H9 (cell line): ENCODE data around the gene KCNJ10. TPM values are rescaled to one million over a fixed set of nuclear protein-coding genes. Genes with fewer than 3 reads are reported as not detected.

ENCODE experiments used
- DNase-seq: peaks from one replicate; pipeline ENCODE4 v3.0.0-alpha.2; 2017
- H2AFZ ChIP-seq: one replicate; pipeline ENCODE4 v1.6.1; 2013; ENCODE audit warnings: mild to moderate bottlenecking, low read length, control low read depth, moderate library complexity
- H2AK5ac ChIP-seq: 2 replicates; pipeline ENCODE4 v1.6.1; 2013; ENCODE audit warnings: low read length, control low read depth, mixed read lengths; ENCODE audit not compliant: insufficient read length
- H2BK120ac ChIP-seq: one replicate; pipeline ENCODE4 v1.6.1; 2013; ENCODE audit warnings: low read depth, mild to moderate bottlenecking, low read length, control low read depth, inconsistent platforms; ENCODE audit not compliant: poor library complexity, severe bottlenecking
- H2BK12ac ChIP-seq: 2 replicates; pipeline ENCODE4 v1.6.1; 2013; ENCODE audit warnings: low read length, control low read depth, mixed read lengths, low read depth; ENCODE audit not compliant: insufficient read length
- H2BK15ac ChIP-seq: 2 replicates; pipeline ENCODE4 v1.6.1; 2013; ENCODE audit warnings: low read depth, low read length, control low read depth
- H2BK20ac ChIP-seq: one replicate; pipeline ENCODE4 v1.6.1; 2013; ENCODE audit warnings: low read depth, mild to moderate bottlenecking, low read length, control low read depth, inconsistent platforms; ENCODE audit not compliant: poor library complexity, severe bottlenecking
- H2BK5ac ChIP-seq: 2 replicates; pipeline ENCODE4 v1.6.1; 2013; ENCODE audit warnings: low read length, control low read depth, mixed read lengths; ENCODE audit not compliant: insufficient read length
- H3K14ac ChIP-seq: 2 replicates; pipeline ENCODE4 v1.6.1; 2013; ENCODE audit warnings: low read length, control low read depth; ENCODE audit not compliant: insufficient read depth
- H3K18ac ChIP-seq: 2 replicates; pipeline ENCODE4 v1.6.1; 2013; ENCODE audit warnings: low read depth, mild to moderate bottlenecking, mixed read lengths, low read length, control low read depth; ENCODE audit not compliant: insufficient read length
- H3K23ac ChIP-seq: 2 replicates; pipeline ENCODE4 v1.6.1; 2013; ENCODE audit warnings: low read length, control low read depth, mixed read lengths, low read depth; ENCODE audit not compliant: insufficient read length
- H3K23me2 ChIP-seq: 2 replicates; pipeline ENCODE4 v1.6.1; 2013; ENCODE audit warnings: low read depth, mild to moderate bottlenecking, mixed read lengths, low read length, control low read depth; ENCODE audit not compliant: insufficient read length, poor library complexity, severe bottlenecking
- H3K27ac ChIP-seq: 2 replicates; pipeline ENCODE4 v1.5.1; 2013; ENCODE audit warnings: low read length, control low read depth, mixed read lengths, low read depth; ENCODE audit not compliant: insufficient read length
- H3K27me3 ChIP-seq: 2 replicates; pipeline ENCODE4 v1.6.1; 2013; ENCODE audit warnings: low read length, control low read depth, inconsistent platforms; ENCODE audit not compliant: insufficient read depth
- H3K4ac ChIP-seq: 2 replicates; pipeline ENCODE4 v1.6.1; 2013; ENCODE audit warnings: low read depth, mild to moderate bottlenecking, control low read depth, inconsistent platforms, low read length, moderate library complexity
- H3K4me1 ChIP-seq: 2 replicates; pipeline ENCODE4 v1.6.1; 2013; ENCODE audit warnings: low read length, control low read depth, inconsistent platforms; ENCODE audit not compliant: insufficient read depth
- H3K4me2 ChIP-seq: 2 replicates; pipeline ENCODE4 v1.6.1; 2013; ENCODE audit warnings: low read length, control low read depth, mixed read lengths; ENCODE audit not compliant: insufficient read length, insufficient read depth
- H3K56ac ChIP-seq: 2 replicates; pipeline ENCODE4 v1.6.1; 2013; ENCODE audit warnings: low read depth, mild to moderate bottlenecking, mixed read lengths, low read length, control low read depth; ENCODE audit not compliant: insufficient read length
- H3K79me1 ChIP-seq: 2 replicates; pipeline ENCODE4 v1.6.1; 2013; ENCODE audit warnings: low read depth, mild to moderate bottlenecking, moderate library complexity, low read length, control low read depth, inconsistent platforms; ENCODE audit not compliant: insufficient read depth, poor library complexity, severe bottlenecking
- H3K79me2 ChIP-seq: 2 replicates; pipeline ENCODE4 v1.6.1; 2013; ENCODE audit warnings: low read length, control low read depth, inconsistent platforms; ENCODE audit not compliant: insufficient read depth
- H3K9ac ChIP-seq: 2 replicates; pipeline ENCODE4 v1.6.1; 2013; ENCODE audit warnings: low read length, control low read depth, mixed read lengths; ENCODE audit not compliant: insufficient read length; ENCODE audit errors: extremely low read depth
- H3K9me3 ChIP-seq: one replicate; pipeline ENCODE4 v1.6.1; 2013; ENCODE audit warnings: low read depth, low read length, inconsistent platforms; ENCODE audit not compliant: control insufficient read depth
- H3T11ph ChIP-seq: one replicate; pipeline ENCODE4 v1.6.1; 2013; ENCODE audit warnings: mild to moderate bottlenecking, low read length, control low read depth, inconsistent platforms
- H4K20me1 ChIP-seq: one replicate; pipeline ENCODE4 v1.6.1; 2013; ENCODE audit not compliant: control insufficient read depth, insufficient read length, insufficient read depth
- H4K5ac ChIP-seq: 2 replicates; pipeline ENCODE4 v1.6.1; 2013; ENCODE audit warnings: low read depth, mild to moderate bottlenecking, mixed read lengths, low read length, control low read depth; ENCODE audit not compliant: insufficient read length
- H4K8ac ChIP-seq: replicated peaks from 2 replicates; pipeline ENCODE4 v1.6.1; 2013; ENCODE audit warnings: low read length, control low read depth, mixed read lengths, low read depth; ENCODE audit not compliant: insufficient read length
- H4K91ac ChIP-seq: 2 replicates; pipeline ENCODE4 v1.6.1; 2013; ENCODE audit warnings: low read depth, mild to moderate bottlenecking, moderate library complexity, mixed read lengths, low read length, control low read depth; ENCODE audit not compliant: insufficient read length
- H3K27ac Mint-ChIP-seq, 3 experiments: 2 replicates in 2 of 3; 3 replicates in 1 of 3; pipeline ENCODE4 v1.8.0; 2020 to 2021; ENCODE audit warnings: mixed read lengths in 3 of 3, mild to moderate bottlenecking in 1 of 3, moderate library complexity in 1 of 3
- H3K27me3 Mint-ChIP-seq: 2 replicates; pipeline ENCODE4 v1.8.0; 2021; ENCODE audit warnings: low read depth, mild to moderate bottlenecking, moderate library complexity, mixed read lengths
- H3K36me3 Mint-ChIP-seq, 3 experiments: 2 replicates in 2 of 3; 3 replicates in 1 of 3; pipeline ENCODE4 v1.8.0; 2020 to 2021; ENCODE audit warnings: low read depth in 3 of 3, mixed read lengths in 3 of 3; ENCODE audit not compliant: insufficient read depth in 1 of 3
- H3K4me1 Mint-ChIP-seq, 2 experiments: 2 replicates each; pipeline ENCODE4 v1.8.0; 2020; ENCODE audit warnings: mixed read lengths in 2 of 2
- H3K4me3 Mint-ChIP-seq, 2 experiments: 2 replicates in 1 of 2; 3 replicates in 1 of 2; pipeline ENCODE4 v1.8.0; 2020 to 2021; ENCODE audit warnings: mild to moderate bottlenecking in 2 of 2, mixed read lengths in 2 of 2, moderate library complexity in 1 of 2
- H3K9me3 Mint-ChIP-seq, 2 experiments: 2 replicates in 1 of 2; 3 replicates in 1 of 2; pipeline ENCODE4 v1.8.0; 2020; ENCODE audit warnings: mild to moderate bottlenecking in 2 of 2, mixed read lengths in 2 of 2, moderate library complexity in 1 of 2
- WGBS: extraction: QIAGEN DNeasy Blood & Tissue Kit; methylation state at CpG from one replicate; pipeline ENCODE4 v1.1.7; 2013; ENCODE audit warnings: missing lambda C conversion rate, low lambda C conversion rate, mixed read lengths; ENCODE audit not compliant: insufficient read length; ENCODE audit errors: extremely low coverage; 5-methylcytosine and 5-hydroxymethylcytosine counted together
- total RNA-seq: library from RNA; stranded (reverse); gene quantifications from 2 replicates; pipeline ENCODE4 v1.2.1, GENCODE V29; 2021
- TF ChIP-seq, protein P1 (sequence below): fragments of 200-600 bp; sonication (generic); conservative IDR thresholded peaks from 3 replicates; pipeline ENCODE4 v1.8.0; 2021; ENCODE audit warnings: antibody characterized with exemption, mild to moderate bottlenecking

Gene KCNJ10
- total RNA-seq, 1 experiment from 2014 or later, result 0.44 TPM

DNA sequence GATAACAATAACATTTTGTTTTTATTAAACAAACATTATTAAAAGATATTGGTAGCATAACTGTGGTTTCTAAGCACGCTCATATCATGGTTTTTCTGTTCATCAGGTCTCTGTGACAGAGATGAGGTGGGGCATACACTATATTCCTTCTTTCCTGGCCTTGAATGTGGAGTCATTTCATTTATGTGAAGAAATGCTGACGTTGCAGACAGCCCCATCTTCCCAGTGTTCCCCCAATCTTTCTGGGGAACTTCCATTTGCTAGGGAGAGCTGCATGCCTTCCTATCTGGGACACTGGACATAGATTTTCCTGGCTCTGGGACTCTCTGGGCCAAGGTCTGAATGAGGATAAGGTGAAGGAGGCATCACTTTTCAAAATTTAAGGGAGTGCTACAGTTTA lies 68.5 kb downstream of the KCNJ10 start:
- Mint-ChIP-seq H3K36me3 (no peaks in the 10 kb centered on the region), H3K27me3 (peaks cover 9% of the 10 kb centered on the region), H3K9me3 (no peaks in the 10 kb centered on the region), H3K27ac (no peak overlapping the region), H3K4me3 (no peak overlapping the region), H3K4me1 (no peaks in the 10 kb centered on the region)
- H3K56ac ChIP-seq, result no peak overlapping the region
- no peaks in the 10 kb centered on the region for H3K9me3 ChIP-seq
- H4K91ac ChIP-seq, result no peak overlapping the region
- H2BK120ac ChIP-seq, result no peak overlapping the region
- no CpG with 5 or more reads among the region's 2 CpGs for WGBS
- H3K23me2 ChIP-seq, result no peaks in the 10 kb centered on the region
- H3K4ac ChIP-seq, result no peak overlapping the region
- TF ChIP-seq, protein P1, sequence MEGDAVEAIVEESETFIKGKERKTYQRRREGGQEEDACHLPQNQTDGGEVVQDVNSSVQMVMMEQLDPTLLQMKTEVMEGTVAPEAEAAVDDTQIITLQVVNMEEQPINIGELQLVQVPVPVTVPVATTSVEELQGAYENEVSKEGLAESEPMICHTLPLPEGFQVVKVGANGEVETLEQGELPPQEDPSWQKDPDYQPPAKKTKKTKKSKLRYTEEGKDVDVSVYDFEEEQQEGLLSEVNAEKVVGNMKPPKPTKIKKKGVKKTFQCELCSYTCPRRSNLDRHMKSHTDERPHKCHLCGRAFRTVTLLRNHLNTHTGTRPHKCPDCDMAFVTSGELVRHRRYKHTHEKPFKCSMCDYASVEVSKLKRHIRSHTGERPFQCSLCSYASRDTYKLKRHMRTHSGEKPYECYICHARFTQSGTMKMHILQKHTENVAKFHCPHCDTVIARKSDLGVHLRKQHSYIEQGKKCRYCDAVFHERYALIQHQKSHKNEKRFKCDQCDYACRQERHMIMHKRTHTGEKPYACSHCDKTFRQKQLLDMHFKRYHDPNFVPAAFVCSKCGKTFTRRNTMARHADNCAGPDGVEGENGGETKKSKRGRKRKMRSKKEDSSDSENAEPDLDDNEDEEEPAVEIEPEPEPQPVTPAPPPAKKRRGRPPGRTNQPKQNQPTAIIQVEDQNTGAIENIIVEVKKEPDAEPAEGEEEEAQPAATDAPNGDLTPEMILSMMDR, result no peak
- H3T11ph ChIP-seq, result no peak overlapping the region
- H3K79me2 ChIP-seq, result no peaks in the 10 kb centered on the region
- no peak overlapping the region for H3K27ac ChIP-seq
- no peaks in the 10 kb centered on the region for H4K20me1 ChIP-seq
- H2BK5ac ChIP-seq, result no peak overlapping the region
- H2AFZ ChIP-seq, result no peak overlapping the region
- no peak overlapping the region for H3K4me2 ChIP-seq
- H3K9ac ChIP-seq, result no peak overlapping the region
- H4K8ac ChIP-seq, result no peak overlapping the region
- H3K79me1 ChIP-seq, result no peaks in the 10 kb centered on the region
- H2BK12ac ChIP-seq, result no peak overlapping the region
- H3K4me1 ChIP-seq, result no peaks in the 10 kb centered on the region
- no peak overlapping the region for H3K14ac ChIP-seq
- H2AK5ac ChIP-seq, result no peak overlapping the region
- no peak overlapping the region for H2BK20ac ChIP-seq
- H3K23ac ChIP-seq, result no peak overlapping the region
- no peaks in the 10 kb centered on the region for H3K27me3 ChIP-seq
- H3K18ac ChIP-seq, result no peak overlapping the region
- H4K5ac ChIP-seq, result no peak overlapping the region
- H2BK15ac ChIP-seq, result no peak overlapping the region
- no peak for DNase-seq
